ENCODE results near the gene TSPAN9.

The TSPAN9 gene

DNA sequence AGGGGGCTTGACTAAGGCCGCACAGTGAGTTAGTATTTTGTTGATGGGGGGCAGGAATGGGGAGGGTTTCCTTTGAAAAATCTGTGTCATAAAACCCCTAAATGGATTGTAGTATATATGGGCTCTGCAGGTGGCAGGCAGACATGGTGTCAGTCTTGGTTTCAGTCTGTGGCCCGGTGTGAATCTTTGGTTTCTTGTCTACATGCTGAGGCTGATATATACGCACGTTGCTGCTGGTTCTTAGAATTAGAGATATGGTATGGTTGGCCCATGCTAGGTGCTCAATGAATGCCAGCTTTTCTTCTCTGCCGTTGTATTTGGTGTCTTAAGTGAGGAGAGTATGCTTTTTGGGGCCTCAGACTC is 73.1 kb downstream of the TSPAN9 start:
- TF ChIP-seq TAF1 (IDR thresholded peaks at IDR 0.05; ENCODE audit: borderline replicate concordance, insufficient read depth, low read length) = no peak
- no peak for TF ChIP-seq FOXP2 (optimal IDR thresholded peaks at IDR 0.05; ENCODE audit: borderline replicate concordance, extremely low read depth, extremely low read length, insufficient read depth)
- no peak for TF ChIP-seq SIN3A (IDR thresholded peaks at IDR 0.05; ENCODE audit: borderline replicate concordance, insufficient read depth, low read length)
- TF ChIP-seq POLR2AphosphoS5 (IDR thresholded peaks at IDR 0.05; ENCODE audit: low read depth, low read length) = no peak
- TF ChIP-seq, protein P1, sequence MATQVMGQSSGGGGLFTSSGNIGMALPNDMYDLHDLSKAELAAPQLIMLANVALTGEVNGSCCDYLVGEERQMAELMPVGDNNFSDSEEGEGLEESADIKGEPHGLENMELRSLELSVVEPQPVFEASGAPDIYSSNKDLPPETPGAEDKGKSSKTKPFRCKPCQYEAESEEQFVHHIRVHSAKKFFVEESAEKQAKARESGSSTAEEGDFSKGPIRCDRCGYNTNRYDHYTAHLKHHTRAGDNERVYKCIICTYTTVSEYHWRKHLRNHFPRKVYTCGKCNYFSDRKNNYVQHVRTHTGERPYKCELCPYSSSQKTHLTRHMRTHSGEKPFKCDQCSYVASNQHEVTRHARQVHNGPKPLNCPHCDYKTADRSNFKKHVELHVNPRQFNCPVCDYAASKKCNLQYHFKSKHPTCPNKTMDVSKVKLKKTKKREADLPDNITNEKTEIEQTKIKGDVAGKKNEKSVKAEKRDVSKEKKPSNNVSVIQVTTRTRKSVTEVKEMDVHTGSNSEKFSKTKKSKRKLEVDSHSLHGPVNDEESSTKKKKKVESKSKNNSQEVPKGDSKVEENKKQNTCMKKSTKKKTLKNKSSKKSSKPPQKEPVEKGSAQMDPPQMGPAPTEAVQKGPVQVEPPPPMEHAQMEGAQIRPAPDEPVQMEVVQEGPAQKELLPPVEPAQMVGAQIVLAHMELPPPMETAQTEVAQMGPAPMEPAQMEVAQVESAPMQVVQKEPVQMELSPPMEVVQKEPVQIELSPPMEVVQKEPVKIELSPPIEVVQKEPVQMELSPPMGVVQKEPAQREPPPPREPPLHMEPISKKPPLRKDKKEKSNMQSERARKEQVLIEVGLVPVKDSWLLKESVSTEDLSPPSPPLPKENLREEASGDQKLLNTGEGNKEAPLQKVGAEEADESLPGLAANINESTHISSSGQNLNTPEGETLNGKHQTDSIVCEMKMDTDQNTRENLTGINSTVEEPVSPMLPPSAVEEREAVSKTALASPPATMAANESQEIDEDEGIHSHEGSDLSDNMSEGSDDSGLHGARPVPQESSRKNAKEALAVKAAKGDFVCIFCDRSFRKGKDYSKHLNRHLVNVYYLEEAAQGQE (IDR thresholded peaks at IDR 0.05; ENCODE audit: insufficient read depth in 1 of 2, low read depth in 2 of 2, low read length in 2 of 2) = no peak

DNA sequence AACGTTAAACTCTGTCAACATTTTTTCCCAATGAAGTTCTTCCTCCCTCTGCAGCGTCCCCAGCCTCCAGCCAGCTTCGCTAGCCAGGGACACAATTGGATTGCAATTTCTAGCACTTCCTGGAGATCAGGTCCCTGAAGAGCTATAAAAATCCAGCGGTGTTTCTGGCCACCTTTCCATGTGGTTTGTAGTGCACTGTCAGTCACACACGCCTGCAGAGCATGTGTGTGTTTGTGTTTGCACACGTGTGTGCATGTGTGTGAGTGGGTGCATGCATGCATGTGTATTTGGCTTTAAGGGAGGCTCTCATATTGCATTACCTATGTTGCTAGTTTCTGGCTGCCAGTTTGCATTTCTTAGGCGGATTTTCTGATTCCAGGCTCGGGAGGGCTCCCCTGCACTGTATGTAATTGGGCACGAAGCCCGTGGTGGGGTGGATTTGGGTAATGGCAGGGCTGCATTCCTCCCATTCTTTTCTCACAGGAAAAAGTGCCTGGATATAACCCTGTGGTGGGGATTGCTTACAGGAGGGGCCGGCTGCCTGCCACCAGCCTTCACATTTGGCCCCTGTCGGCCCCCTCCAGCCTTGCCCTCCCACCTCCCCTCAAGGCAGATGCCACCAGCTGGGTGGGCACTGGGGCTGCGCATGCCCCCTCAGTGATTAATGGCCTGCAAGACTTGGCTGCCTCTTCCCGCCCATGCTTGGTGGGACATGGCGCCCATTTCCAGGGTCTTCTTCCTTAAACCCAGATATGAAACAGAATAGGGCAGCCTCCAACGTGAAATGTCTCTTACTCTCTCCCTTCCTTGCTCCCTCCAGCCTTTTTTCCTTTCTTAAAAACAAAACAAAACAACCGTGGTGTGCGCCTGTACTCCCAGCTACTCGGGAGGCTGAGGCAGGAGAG is 74.0 kb downstream of the TSPAN9 start:
- TF ChIP-seq FOXP2 (optimal IDR thresholded peaks at IDR 0.05; ENCODE audit: borderline replicate concordance, extremely low read depth, extremely low read length, insufficient read depth) = no peak

DNA sequence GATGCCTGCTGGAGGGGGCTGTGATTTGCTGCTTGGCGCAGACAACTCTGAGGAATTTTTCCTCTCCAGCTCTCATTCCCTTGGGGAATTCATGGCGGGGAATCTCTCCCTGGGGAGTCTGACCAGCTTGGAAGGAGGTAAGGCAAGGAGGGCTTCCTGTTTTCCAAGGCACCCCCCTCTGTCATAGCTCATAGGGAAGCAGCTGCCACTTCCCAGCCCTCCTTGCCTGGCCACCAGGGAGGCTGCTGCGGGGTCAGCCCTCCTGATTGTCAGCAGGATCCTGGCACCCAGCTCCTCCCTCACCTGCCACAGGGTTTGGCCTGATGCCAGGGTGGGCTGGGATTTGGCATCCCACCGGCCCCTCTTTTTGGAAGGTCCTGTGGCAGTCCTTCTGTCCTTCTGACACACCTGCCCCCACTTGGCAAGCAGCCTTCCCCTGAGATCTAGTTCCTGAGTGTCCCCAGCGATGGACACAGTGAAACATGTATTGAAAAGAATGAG is 74.9 kb downstream of the TSPAN9 start:
- TF ChIP-seq SIN3A (IDR thresholded peaks at IDR 0.05; ENCODE audit: borderline replicate concordance, insufficient read depth, low read length) (no peak), POLR2AphosphoS5 (IDR thresholded peaks at IDR 0.05; ENCODE audit: low read depth, low read length) (no peak), TAF1 (IDR thresholded peaks at IDR 0.05; ENCODE audit: borderline replicate concordance, insufficient read depth, low read length) (no peak), FOXP2 (optimal IDR thresholded peaks at IDR 0.05; ENCODE audit: borderline replicate concordance, extremely low read depth, extremely low read length, insufficient read depth) (no peak)
- TF ChIP-seq, protein P1 (IDR thresholded peaks at IDR 0.05; ENCODE audit: insufficient read depth in 1 of 2, low read depth in 2 of 2, low read length in 2 of 2) = no peak

DNA sequence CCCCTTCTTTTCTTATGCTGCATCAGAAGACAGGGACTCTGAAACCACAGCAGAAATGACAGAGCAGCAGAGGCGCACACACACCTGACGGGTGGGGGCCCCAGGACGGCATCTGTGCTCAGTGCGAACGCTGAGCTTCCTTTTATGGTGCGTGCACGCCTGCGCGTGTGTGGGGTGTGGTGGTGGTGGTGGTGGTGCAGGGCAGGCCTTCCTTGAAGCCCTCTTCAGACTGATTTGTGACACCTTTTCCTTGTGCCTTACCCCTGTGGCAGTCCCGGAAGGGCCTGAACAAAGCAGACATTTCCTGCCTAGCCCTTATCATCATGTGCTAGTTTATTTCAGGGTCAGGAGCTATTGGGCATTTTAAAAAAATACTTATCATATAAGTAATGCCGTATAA is 75.7 kb downstream of the TSPAN9 start:
- TF ChIP-seq, protein P1 (IDR thresholded peaks at IDR 0.05; ENCODE audit: insufficient read depth in 1 of 2, low read depth in 2 of 2, low read length in 2 of 2) = no peak
- TF ChIP-seq SIN3A (IDR thresholded peaks at IDR 0.05; ENCODE audit: borderline replicate concordance, insufficient read depth, low read length) (no peak), POLR2AphosphoS5 (IDR thresholded peaks at IDR 0.05; ENCODE audit: low read depth, low read length) (no peak), TAF1 (IDR thresholded peaks at IDR 0.05; ENCODE audit: borderline replicate concordance, insufficient read depth, low read length) (no peak), FOXP2 (optimal IDR thresholded peaks at IDR 0.05; ENCODE audit: borderline replicate concordance, extremely low read depth, extremely low read length, insufficient read depth) (no peak)

DNA sequence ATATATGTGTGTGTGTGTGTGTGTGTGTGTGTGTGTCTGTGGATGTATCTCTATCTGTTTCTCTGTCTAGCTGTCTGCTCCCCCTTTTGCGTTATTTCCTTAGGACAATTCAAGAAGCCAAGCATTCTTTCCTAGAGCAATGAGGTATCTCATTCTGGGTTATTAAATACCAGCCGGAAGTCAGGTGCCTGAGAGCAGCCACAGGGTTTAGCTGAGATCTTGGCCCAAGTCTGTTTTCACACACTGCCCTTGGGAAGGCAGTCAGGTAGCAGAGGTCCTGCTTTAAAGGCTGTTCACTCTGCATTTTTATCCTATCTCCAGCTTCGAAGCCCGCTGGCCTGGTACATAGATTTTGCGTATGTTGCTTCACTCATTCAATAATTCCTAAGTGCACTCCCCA is 76.8 kb downstream of the TSPAN9 start:
- no peak for TF ChIP-seq POLR2AphosphoS5 (IDR thresholded peaks at IDR 0.05; ENCODE audit: low read depth, low read length)
- TF ChIP-seq FOXP2 (optimal IDR thresholded peaks at IDR 0.05; ENCODE audit: borderline replicate concordance, extremely low read depth, extremely low read length, insufficient read depth) = no peak
- TF ChIP-seq, protein P1 (IDR thresholded peaks at IDR 0.05; ENCODE audit: insufficient read depth in 1 of 2, low read depth in 2 of 2, low read length in 2 of 2) = no peak
- no peak for TF ChIP-seq SIN3A (IDR thresholded peaks at IDR 0.05; ENCODE audit: borderline replicate concordance, insufficient read depth, low read length)
- no peak for TF ChIP-seq TAF1 (IDR thresholded peaks at IDR 0.05; ENCODE audit: borderline replicate concordance, insufficient read depth, low read length)
